ENCODE data around the gene ZNF593OS. TPM values are rescaled to one million over a fixed set of nuclear protein-coding genes. Genes with fewer than 3 reads are reported as not detected.
A peak's percentile ranks its signal among the peaks of the same experiment; 100 is the strongest.

ZNF593OS gene
- total RNA-seq (not detected), polyA plus RNA-seq (1 to 10 TPM in 2 of 4 donors, under 1 TPM in 1, not detected in 1; 0.53 to 1.3 (median 1.1) TPM)

DNA sequence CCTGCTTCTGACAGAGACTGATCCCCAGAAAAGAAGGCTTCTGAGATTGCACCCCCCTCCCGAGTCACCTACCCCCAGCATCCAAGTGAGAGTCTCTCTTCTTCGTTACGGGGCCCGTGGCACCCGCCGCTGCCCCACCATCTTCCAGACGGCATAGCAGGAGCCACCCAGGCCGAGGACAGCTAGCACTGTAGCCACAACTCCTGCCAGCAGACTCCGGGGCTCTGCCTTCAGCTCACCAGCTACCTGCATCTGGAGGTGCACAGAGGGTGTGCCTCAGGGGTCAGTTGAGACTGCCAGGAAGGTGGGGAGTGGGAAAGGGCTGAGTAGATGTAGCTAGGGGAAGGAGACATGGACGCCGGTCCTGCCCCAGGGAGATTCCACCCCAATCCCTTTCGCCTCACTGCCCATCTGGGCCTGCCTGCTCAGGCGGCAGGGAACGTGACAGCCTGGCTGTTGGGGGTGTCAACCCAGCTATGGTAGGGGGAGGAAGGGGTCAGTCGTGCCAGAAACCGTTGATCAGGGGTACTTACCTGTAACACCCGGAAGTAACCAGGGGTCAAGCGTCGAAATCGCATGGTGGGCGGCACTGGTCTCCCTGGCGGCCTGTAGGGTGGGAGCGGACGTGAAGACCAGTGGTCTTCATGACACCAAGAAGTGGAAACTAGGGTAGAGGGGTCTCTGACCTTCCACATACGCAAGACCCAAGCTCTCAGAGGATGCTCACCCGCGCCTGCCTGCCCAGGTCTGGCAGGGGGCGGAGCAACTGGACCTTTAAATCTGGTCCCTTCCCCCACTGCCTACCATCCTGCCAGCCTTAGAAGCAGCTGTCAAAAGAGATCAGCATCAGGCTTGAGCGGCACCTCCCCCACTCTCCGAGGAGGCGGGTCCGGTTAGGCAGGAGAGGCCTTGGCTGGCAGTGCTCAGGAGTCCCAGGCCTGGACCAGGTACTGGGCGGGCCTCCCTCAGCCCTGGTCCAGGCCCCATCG, at the start of gene ZNF593OS:
ZNF593OS (minus strand) TSS at position 749 of the 989 bp plus-strand sequence; CDS start at position 578, 171 bp downstream.
- H3K4me1 Mint-ChIP-seq, result peaks cover 0 to 29% (median 10%) of the 10 kb centered on the region in 4 donors
- peak within 1 kb of the TSS; percentile 88 to 91 (median 89) for H3K4me3 Mint-ChIP-seq
- ATAC-seq (ENCODE audit: low read depth in 2 of 2), result no peak
- no peaks in the 10 kb centered on the region for H3K9me3 Mint-ChIP-seq
- Histone ChIP-seq H3K27ac (ENCODE audit: insufficient read depth, low read length, poor library complexity, severe bottlenecking) (no peak within 1 kb of the TSS), H3K4me3 (ENCODE audit: low read depth, low read length) (no peak within 1 kb of the TSS), H3K4me1 (ENCODE audit: control insufficient read depth, insufficient read depth, low read length, poor library complexity, severe bottlenecking) (peaks cover 21% of the 10 kb centered on the region), H3K36me3 (ENCODE audit: control insufficient read depth, insufficient read depth, low read length) (no peaks in the 10 kb centered on the region), H3K9me3 (ENCODE audit: control insufficient read depth in 2 of 2, low read length in 2 of 2) (no peaks in the 10 kb centered on the region), H3K27me3 (ENCODE audit: control insufficient read depth, insufficient read depth, low read length) (no peaks in the 10 kb centered on the region)
- H3K27ac Mint-ChIP-seq, result peak within 1 kb of the TSS in 2 of 3 donors; percentile 87 to 93
- no peaks in the 10 kb centered on the region for H3K27me3 Mint-ChIP-seq
- no peaks in the 10 kb centered on the region for H3K36me3 Mint-ChIP-seq
- DNase-seq, result no peak

DNA sequence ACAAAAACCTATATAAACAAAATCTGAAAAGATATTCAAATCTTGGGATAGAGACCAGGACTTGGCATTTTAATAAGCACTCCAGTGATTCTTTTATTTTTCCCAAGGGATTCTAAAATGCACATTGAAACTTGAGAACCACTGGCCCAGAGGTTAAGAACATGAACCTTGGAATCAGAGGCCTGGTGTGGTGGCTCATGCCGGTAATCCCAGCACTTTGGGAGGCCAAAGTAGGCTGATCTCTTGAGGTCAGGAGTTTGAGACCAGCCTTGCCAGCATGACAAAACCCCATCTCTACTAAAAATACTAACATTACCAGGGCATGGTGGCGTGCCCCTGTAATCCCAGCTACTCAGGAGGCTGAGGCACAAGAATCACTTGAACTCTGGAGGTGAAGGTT, 49.5 kb upstream of the ZNF593OS start:
- peaks cover 0 to 7% (median 4%) of the 10 kb centered on the region in 4 donors for H3K4me1 Mint-ChIP-seq

DNA sequence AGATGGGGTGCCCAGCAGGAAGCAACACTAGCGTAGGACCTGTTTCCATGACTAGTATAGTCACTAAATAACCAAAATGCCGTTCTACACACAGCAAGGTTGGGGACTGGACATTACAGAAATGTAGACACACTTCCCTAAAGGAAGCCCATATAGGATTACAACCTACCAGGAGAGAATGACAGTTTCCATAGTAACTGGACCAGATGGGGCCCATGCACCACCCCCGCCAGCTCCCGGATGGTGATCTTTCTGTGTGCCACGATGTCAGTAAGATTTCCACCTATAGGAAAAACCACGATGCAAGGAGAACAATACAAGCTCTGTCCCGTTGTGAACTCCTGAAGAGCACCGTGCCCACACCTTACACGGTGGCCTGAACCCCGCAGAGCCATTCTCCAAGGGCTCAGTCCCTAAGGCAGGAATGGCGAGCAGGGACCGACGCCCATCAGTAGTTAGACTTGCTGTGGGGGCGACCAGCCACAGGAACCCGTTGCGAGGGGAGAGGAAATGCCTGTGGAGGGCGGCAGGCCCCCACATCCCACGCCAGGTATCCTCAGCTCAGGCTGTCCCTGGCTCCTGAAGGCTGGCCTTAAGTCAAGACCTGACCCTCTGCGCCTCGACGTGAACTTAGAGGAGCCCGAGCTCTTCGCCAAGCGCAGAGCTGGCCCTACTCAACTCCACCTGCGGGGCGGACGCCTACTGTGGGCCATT, 48.7 kb upstream of the ZNF593OS start:
- Mint-ChIP-seq H3K4me1 (peaks cover 0 to under 1% (median 0%) of the 10 kb centered on the region in 4 donors), H3K36me3 (no peaks in the 10 kb centered on the region), H3K4me3 (no peak overlapping the region), H3K27ac (peak overlapping the region in 1 of 3 donors; percentile 20), H3K27me3 (peaks cover 13% of the 10 kb centered on the region), H3K9me3 (no peaks in the 10 kb centered on the region)
- Histone ChIP-seq H3K27me3 (ENCODE audit: control insufficient read depth, insufficient read depth, low read length) (peaks cover 3% of the 10 kb centered on the region), H3K9me3 (ENCODE audit: control insufficient read depth in 2 of 2, low read length in 2 of 2) (no peaks in the 10 kb centered on the region), H3K27ac (ENCODE audit: insufficient read depth, low read length, poor library complexity, severe bottlenecking) (no peak overlapping the region), H3K36me3 (ENCODE audit: control insufficient read depth, insufficient read depth, low read length) (no peaks in the 10 kb centered on the region), H3K4me1 (ENCODE audit: control insufficient read depth, insufficient read depth, low read length, poor library complexity, severe bottlenecking) (peaks cover 7% of the 10 kb centered on the region), H3K4me3 (ENCODE audit: low read depth, low read length) (no peak overlapping the region)
- no peak for DNase-seq
- ATAC-seq (ENCODE audit: low read depth in 2 of 2), result no peak

More for the DNA sequence above, 49.5 kb upstream of the ZNF593OS start:
- no peak overlapping the region for H3K4me3 Mint-ChIP-seq
- no peak for DNase-seq
- H3K27ac ChIP-seq (ENCODE audit: insufficient read depth, low read length, poor library complexity, severe bottlenecking), result no peak overlapping the region
- H3K9me3 Mint-ChIP-seq, result no peaks in the 10 kb centered on the region
- no peak overlapping the region for H3K4me3 ChIP-seq (ENCODE audit: low read depth, low read length)
- no peaks in the 10 kb centered on the region for H3K9me3 ChIP-seq (ENCODE audit: control insufficient read depth in 2 of 2, low read length in 2 of 2)
- H3K27me3 ChIP-seq (ENCODE audit: control insufficient read depth, insufficient read depth, low read length), result peaks cover 3% of the 10 kb centered on the region
- peaks cover 13% of the 10 kb centered on the region for H3K4me1 ChIP-seq (ENCODE audit: control insufficient read depth, insufficient read depth, low read length, poor library complexity, severe bottlenecking)
- ATAC-seq (ENCODE audit: low read depth in 2 of 2), result no peak
- H3K27ac Mint-ChIP-seq, result no peak overlapping the region
- H3K36me3 ChIP-seq (ENCODE audit: control insufficient read depth, insufficient read depth, low read length), result no peaks in the 10 kb centered on the region
- H3K36me3 Mint-ChIP-seq, result no peaks in the 10 kb centered on the region
- peaks cover 11% of the 10 kb centered on the region for H3K27me3 Mint-ChIP-seq

DNA sequence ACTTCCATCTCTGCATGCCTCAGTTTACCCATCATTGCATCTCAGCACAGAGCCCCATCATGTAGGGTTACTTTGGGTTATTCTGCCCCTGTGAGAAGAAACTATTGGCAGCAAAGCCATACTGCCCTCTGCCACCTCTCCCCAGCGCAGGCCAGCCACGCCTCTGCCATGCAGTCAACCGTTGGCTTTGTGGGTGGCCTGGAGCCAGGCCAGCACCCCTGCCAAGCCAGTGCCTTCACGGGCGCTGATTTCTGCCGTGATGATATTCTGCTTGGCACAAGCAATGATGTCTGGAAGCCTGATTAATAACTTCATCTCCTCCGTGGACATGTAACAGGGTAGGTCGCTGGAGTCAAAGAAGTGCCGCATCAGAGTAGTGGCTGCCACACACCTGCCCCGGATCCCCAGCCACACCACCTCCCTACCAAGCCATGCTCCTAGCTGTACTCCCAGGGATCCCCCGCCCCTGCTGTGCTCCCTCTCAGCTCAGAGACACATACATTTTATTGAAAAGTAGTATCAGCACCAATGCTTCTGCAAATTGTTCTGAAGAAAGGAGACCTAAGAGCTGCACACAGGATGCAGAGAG, 47.4 kb upstream of the ZNF593OS start:
- H3K36me3 Mint-ChIP-seq, result no peaks in the 10 kb centered on the region
- DNase-seq (no peak), ATAC-seq (ENCODE audit: low read depth in 2 of 2) (no peak)
- Histone ChIP-seq H3K36me3 (ENCODE audit: control insufficient read depth, insufficient read depth, low read length) (no peaks in the 10 kb centered on the region), H3K4me3 (ENCODE audit: low read depth, low read length) (no peak overlapping the region), H3K9me3 (ENCODE audit: control insufficient read depth in 2 of 2, low read length in 2 of 2) (no peaks in the 10 kb centered on the region), H3K27ac (ENCODE audit: insufficient read depth, low read length, poor library complexity, severe bottlenecking) (no peak overlapping the region), H3K27me3 (ENCODE audit: control insufficient read depth, insufficient read depth, low read length) (peaks cover 3% of the 10 kb centered on the region), H3K4me1 (ENCODE audit: control insufficient read depth, insufficient read depth, low read length, poor library complexity, severe bottlenecking) (no peaks in the 10 kb centered on the region)
- H3K4me1 Mint-ChIP-seq, result no peaks in the 10 kb centered on the region
- no peaks in the 10 kb centered on the region for H3K9me3 Mint-ChIP-seq
- H3K4me3 Mint-ChIP-seq, result no peak overlapping the region
- no peak overlapping the region for H3K27ac Mint-ChIP-seq
- H3K27me3 Mint-ChIP-seq, result peaks cover 14% of the 10 kb centered on the region

DNA sequence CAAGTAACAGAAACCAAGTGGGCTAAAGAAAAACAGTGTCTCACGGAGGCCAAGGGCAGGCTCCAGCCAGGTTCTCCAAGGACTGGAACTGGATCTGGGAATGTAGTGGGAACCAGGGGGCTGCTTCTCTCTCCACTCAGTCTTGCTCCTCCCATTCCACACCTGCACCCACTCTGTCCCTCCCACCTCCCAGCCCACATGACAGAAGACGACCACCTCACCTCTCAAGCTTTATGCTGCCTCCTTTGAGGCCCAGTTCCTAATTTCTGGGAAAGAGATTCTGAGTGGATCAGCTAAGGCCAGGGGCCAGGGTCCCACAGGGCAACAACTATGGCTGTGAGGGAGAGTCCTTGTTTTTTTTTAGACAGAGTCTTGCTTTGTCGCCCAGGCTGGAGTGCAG, 43.6 kb upstream of the ZNF593OS start:
- DNase-seq, result no peak
- Histone ChIP-seq H3K4me3 (ENCODE audit: low read depth, low read length) (no peak overlapping the region), H3K27ac (ENCODE audit: insufficient read depth, low read length, poor library complexity, severe bottlenecking) (no peak overlapping the region), H3K27me3 (ENCODE audit: control insufficient read depth, insufficient read depth, low read length) (no peaks in the 10 kb centered on the region), H3K9me3 (ENCODE audit: control insufficient read depth in 2 of 2, low read length in 2 of 2) (no peaks in the 10 kb centered on the region), H3K4me1 (ENCODE audit: control insufficient read depth, insufficient read depth, low read length, poor library complexity, severe bottlenecking) (no peaks in the 10 kb centered on the region), H3K36me3 (ENCODE audit: control insufficient read depth, insufficient read depth, low read length) (no peaks in the 10 kb centered on the region)
- H3K9me3 Mint-ChIP-seq, result no peaks in the 10 kb centered on the region
- H3K27me3 Mint-ChIP-seq, result peaks cover 14% of the 10 kb centered on the region
- H3K27ac Mint-ChIP-seq, result peak overlapping the region in 1 of 3 donors; percentile 41
- no peak for ATAC-seq (ENCODE audit: low read depth in 2 of 2)
- H3K36me3 Mint-ChIP-seq, result no peaks in the 10 kb centered on the region
- no peak overlapping the region for H3K4me3 Mint-ChIP-seq
- H3K4me1 Mint-ChIP-seq, result no peaks in the 10 kb centered on the region

DNA sequence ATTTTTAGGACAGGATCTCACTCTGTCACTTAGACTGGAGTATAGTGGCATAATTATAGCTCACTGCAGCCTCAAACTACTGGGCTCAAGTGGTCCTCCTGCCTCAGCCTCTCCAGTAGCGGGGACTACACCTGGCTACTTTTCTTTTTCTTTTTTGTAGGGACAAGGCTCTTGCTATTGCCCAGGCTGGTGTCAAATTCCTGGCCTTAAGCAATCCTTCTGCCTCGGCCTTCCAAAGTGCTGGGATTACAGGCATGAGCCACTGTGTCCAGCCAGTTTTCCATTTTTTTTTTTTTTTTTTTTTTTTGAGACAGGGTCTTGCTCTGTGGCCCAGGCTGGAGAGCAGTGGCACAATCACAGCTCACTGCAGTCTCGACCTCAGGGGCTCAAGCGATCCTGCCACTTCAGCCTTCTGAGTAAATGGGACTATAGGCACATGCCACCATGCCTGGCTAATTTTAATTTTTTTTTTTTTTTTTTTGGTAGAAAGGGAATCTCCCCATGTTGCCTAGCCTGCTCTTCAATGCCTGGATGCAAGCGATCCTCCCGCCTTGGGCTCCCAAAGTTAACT, 41.8 kb upstream of the ZNF593OS start:
- Histone ChIP-seq H3K4me3 (ENCODE audit: low read depth, low read length) (no peak overlapping the region), H3K27ac (ENCODE audit: insufficient read depth, low read length, poor library complexity, severe bottlenecking) (no peak overlapping the region), H3K4me1 (ENCODE audit: control insufficient read depth, insufficient read depth, low read length, poor library complexity, severe bottlenecking) (no peaks in the 10 kb centered on the region), H3K9me3 (ENCODE audit: control insufficient read depth in 2 of 2, low read length in 2 of 2) (no peaks in the 10 kb centered on the region), H3K27me3 (ENCODE audit: control insufficient read depth, insufficient read depth, low read length) (no peaks in the 10 kb centered on the region), H3K36me3 (ENCODE audit: control insufficient read depth, insufficient read depth, low read length) (no peaks in the 10 kb centered on the region)
- H3K4me3 Mint-ChIP-seq, result no peak overlapping the region
- no peak overlapping the region for H3K27ac Mint-ChIP-seq
- no peak for ATAC-seq (ENCODE audit: low read depth in 2 of 2)
- H3K36me3 Mint-ChIP-seq, result no peaks in the 10 kb centered on the region
- H3K4me1 Mint-ChIP-seq, result no peaks in the 10 kb centered on the region
- no peaks in the 10 kb centered on the region for H3K9me3 Mint-ChIP-seq
- DNase-seq, result no peak
- H3K27me3 Mint-ChIP-seq, result peaks cover 10% of the 10 kb centered on the region

DNA sequence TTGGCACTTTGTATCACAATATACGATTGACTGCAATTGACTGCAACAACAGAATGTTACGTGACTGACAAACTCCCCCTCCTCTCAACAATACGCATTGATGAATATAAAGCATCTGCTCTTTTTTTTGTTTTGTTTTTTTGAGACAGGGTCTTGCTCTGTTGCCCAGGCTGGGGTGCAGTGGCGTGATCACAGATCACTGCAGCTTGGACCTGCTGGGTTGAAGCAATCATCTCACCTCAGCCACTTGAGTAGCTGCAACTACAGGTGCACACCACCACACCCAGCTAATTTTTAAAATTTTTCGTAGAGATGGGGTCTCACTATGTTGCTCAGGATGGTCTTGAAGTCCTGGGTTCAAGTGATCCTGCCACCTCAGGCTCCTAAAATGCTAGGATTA, 41.1 kb upstream of the ZNF593OS start:
- ATAC-seq (ENCODE audit: low read depth in 2 of 2) (no peak), DNase-seq (no peak)
- H3K27ac ChIP-seq (ENCODE audit: insufficient read depth, low read length, poor library complexity, severe bottlenecking), result no peak overlapping the region
- H3K27me3 ChIP-seq (ENCODE audit: control insufficient read depth, insufficient read depth, low read length), result no peaks in the 10 kb centered on the region
- Mint-ChIP-seq H3K27ac (peak overlapping the region in 1 of 3 donors; percentile 43), H3K9me3 (no peaks in the 10 kb centered on the region), H3K4me1 (no peaks in the 10 kb centered on the region), H3K36me3 (no peaks in the 10 kb centered on the region), H3K27me3 (peaks cover 10% of the 10 kb centered on the region), H3K4me3 (no peak overlapping the region)
- no peaks in the 10 kb centered on the region for H3K9me3 ChIP-seq (ENCODE audit: control insufficient read depth in 2 of 2, low read length in 2 of 2)
- H3K36me3 ChIP-seq (ENCODE audit: control insufficient read depth, insufficient read depth, low read length), result no peaks in the 10 kb centered on the region
- no peaks in the 10 kb centered on the region for H3K4me1 ChIP-seq (ENCODE audit: control insufficient read depth, insufficient read depth, low read length, poor library complexity, severe bottlenecking)
- H3K4me3 ChIP-seq (ENCODE audit: low read depth, low read length), result no peak overlapping the region

Data from CD4-positive, CD25-positive, alpha-beta regulatory T cell (primary cell).